Cardiac fibroblast (primary cell): ENCODE measurements around the gene ADGRD2.

Experiments
- DNase-seq, 2 donors: peaks; one replicate each; pipeline versions ENCODE4 v3.0.0 to v3.0.0-alpha.2; 2010; ENCODE audit warnings: low read depth in 2 of 2
- H3K4me3 ChIP-seq, 2 donors: replicated peaks in 1 of 2; 1 replicate in 1 of 2; 2 replicates in 1 of 2; pipeline ENCODE4 v1.5.1; 2011; ENCODE audit warnings: low read depth in 2 of 2, low read length in 2 of 2, mild to moderate bottlenecking in 2 of 2, moderate library complexity in 1 of 2
- CTCF ChIP-seq: IDR thresholded peaks from one replicate; pipeline ENCODE4 v1.5.1; 2011; ENCODE audit warnings: low read depth, mild to moderate bottlenecking, low read length, inconsistent platforms

ADGRD2 gene

GRCh38 chr9:124412228-124412575, 38.0 kb upstream of the ADGRD2 start:
- no peak for DNase-seq
- TF ChIP-seq CTCF: no peak
- H3K4me3 ChIP-seq: no peak overlapping the region

GRCh38 chr9:124414612-124415011, 35.6 kb upstream of the ADGRD2 start:
- no peak for TF ChIP-seq CTCF
- peak overlapping the region; percentile 85 to 92 for H3K4me3 ChIP-seq
- no peak for DNase-seq

- DNase-seq: peak; percentile 98 to 99
- peak within 1 kb of the TSS; percentile 85 to 92 for H3K4me3 ChIP-seq
- peak; percentile 83 for TF ChIP-seq CTCF
Measured at GRCh38 chr9:124415102-124415851, 35.0 kb upstream of the ADGRD2 start, which contains the start of gene PSMB7. PSMB7 (minus strand) TSS chr9:124415442; CDS start chr9:124415425, 17 bp downstream.

GRCh38 chr9:124415852-124416484, 34.3 kb upstream of the ADGRD2 start:
- TF ChIP-seq CTCF: no peak
- no peak overlapping the region for H3K4me3 ChIP-seq
- no peak for DNase-seq

- TF ChIP-seq CTCF: no peak
- DNase-seq: no peak
Measured at GRCh38 chr9:124419832-124420489, 30.3 kb upstream of the ADGRD2 start.

GRCh38 chr9:124420991-124421543, 29.2 kb upstream of the ADGRD2 start:
- peak in 1 of 2 donors; percentile 26 for DNase-seq
- no peak overlapping the region for H3K4me3 ChIP-seq
- no peak for TF ChIP-seq CTCF

More at GRCh38 chr9:124419832-124420489, 30.3 kb upstream of the ADGRD2 start:
- no peak overlapping the region for H3K4me3 ChIP-seq
